Naive thymus-derived CD4-positive, alpha-beta T cell (primary cell): ENCODE measurements around the gene PTTG2. TPM values are rescaled to one million over a fixed set of nuclear protein-coding genes. Genes with fewer than 3 reads are reported as not detected.
A peak's percentile ranks its signal among the peaks of the same experiment; 100 is the strongest.

Experiments used
- ATAC-seq: fragments of 150-1000 bp; cut with Tn5 transposase; 2 replicates; pipeline ENCODE4 v1.10.0; 2021; ENCODE audit warnings: mild to moderate bottlenecking, moderate library complexity
- CTCF ChIA-PET: fragments of 350-600 bp; sonication (Branson Sonifier 250); formaldehyde crosslinking; loops from one replicate; lab custom pipeline; 2021; ENCODE audit warnings: antibody characterized with exemption; lab: Charles Lee
- POLR2A ChIA-PET: fragments of 350-600 bp; sonication (Branson Sonifier 250); formaldehyde crosslinking; loops from one replicate; lab custom pipeline; 2021; ENCODE audit warnings: antibody characterized with exemption, inconsistent platforms; lab: Charles Lee
- DNase-seq, 9 donors: peaks; one replicate each; pipeline versions ENCODE4 v3.0.0 to v3.0.0-alpha.2; 2020 to 2022; ENCODE audit warnings: mixed read lengths in 1 of 9
- H3K27ac ChIP-seq: one replicate; pipeline ENCODE4 v1.7.0; 2013; ENCODE audit warnings: mild to moderate bottlenecking, low read depth, low read length, moderate library complexity
- H3K27me3 ChIP-seq, 2 donors: one replicate each; pipeline ENCODE4 v1.7.0; 2013; ENCODE audit warnings: low read length in 2 of 2, mild to moderate bottlenecking in 2 of 2, moderate library complexity in 2 of 2; ENCODE audit not compliant: control insufficient read depth in 2 of 2, insufficient read depth in 2 of 2
- H3K36me3 ChIP-seq, 3 experiments: 1 replicate in 2 of 3; 2 replicates in 1 of 3; pipeline ENCODE4 v1.7.0; 2013; ENCODE audit warnings: low read length in 3 of 3, mild to moderate bottlenecking in 3 of 3, moderate library complexity in 1 of 3; ENCODE audit not compliant: insufficient read depth in 3 of 3, control insufficient read depth in 2 of 3
- H3K4me1 ChIP-seq, 2 donors: one replicate each; pipeline ENCODE4 v1.7.0; 2013; ENCODE audit warnings: low read length in 2 of 2, mild to moderate bottlenecking in 2 of 2, moderate library complexity in 1 of 2; ENCODE audit not compliant: control insufficient read depth in 2 of 2, insufficient read depth in 2 of 2
- H3K4me3 ChIP-seq: 2 replicates; pipeline ENCODE4 v1.7.0; 2013; ENCODE audit warnings: mild to moderate bottlenecking, low read length
- H3K9me3 ChIP-seq, 3 experiments: 1 replicate in 2 of 3; 2 replicates in 1 of 3; pipeline ENCODE4 v1.7.0; 2013; ENCODE audit warnings: low read length in 3 of 3; ENCODE audit not compliant: control insufficient read depth in 2 of 3
- H3K27ac Mint-ChIP-seq, 9 donors: one replicate each; pipeline ENCODE4 v1.8.0; 2020 to 2022; ENCODE audit warnings: mixed read lengths in 9 of 9, mild to moderate bottlenecking in 8 of 9, moderate library complexity in 5 of 9, inconsistent platforms in 2 of 9
- H3K27me3 Mint-ChIP-seq, 5 donors: one replicate each; pipeline ENCODE4 v1.8.0; 2021 to 2022; ENCODE audit warnings: mixed read lengths in 5 of 5, mild to moderate bottlenecking in 1 of 5
- H3K36me3 Mint-ChIP-seq, 5 donors: one replicate each; pipeline ENCODE4 v1.8.0; 2020 to 2022; ENCODE audit warnings: mixed read lengths in 5 of 5, mild to moderate bottlenecking in 3 of 5, inconsistent platforms in 1 of 5
- H3K4me1 Mint-ChIP-seq, 7 donors: one replicate each; pipeline ENCODE4 v1.8.0; 2020 to 2022; ENCODE audit warnings: mixed read lengths in 7 of 7, mild to moderate bottlenecking in 3 of 7, inconsistent platforms in 1 of 7
- H3K4me3 Mint-ChIP-seq, 10 donors: one replicate each; pipeline ENCODE4 v1.8.0; 2020 to 2022; ENCODE audit warnings: mild to moderate bottlenecking in 10 of 10, mixed read lengths in 10 of 10, moderate library complexity in 6 of 10, inconsistent platforms in 2 of 10
- H3K9me3 Mint-ChIP-seq, 11 donors: one replicate each; pipeline ENCODE4 v1.8.0; 2020 to 2022; ENCODE audit warnings: mixed read lengths in 11 of 11, mild to moderate bottlenecking in 4 of 11, inconsistent platforms in 1 of 11, moderate library complexity in 1 of 11
- intact Hi-C, 2 donors: fragments of 100-400 bp; cut with micrococcal nuclease; formaldehyde crosslinking; loops; one replicate each; pipeline ENCODE4 v1.15.1; 2023
- polyA plus RNA-seq, 2 donors: library from polyadenylated mRNA; unstranded; fragments of 300-500 nt; fragmentation: Illumina TruSeq; gene quantifications; one replicate each; pipeline ENCODE4 v1.2.3, GENCODE V29; 2021
- total RNA-seq, 6 experiments: library from RNA in 5 of 6; stranded (reverse) in 5 of 6; gene quantifications; 1 replicate in 5 of 6; 2 replicates in 1 of 6; pipeline ENCODE4 v1.2.3 and lab custom pipeline; 2021 to 2026

The PTTG2 gene
- total and polyA plus RNA-seq, 7 experiments from 2014 or later, result 0.56 to 2.5 (median 1.6) TPM

- ChIA-PET POLR2A (no interaction called here), CTCF (no interaction called here)
- Mint-ChIP-seq H3K27ac (peak overlapping the region in 1 of 9 donors; percentile 31), H3K27me3 (no peaks in the 10 kb centered on the region), H3K4me3 (no peak overlapping the region), H3K36me3 (peaks cover 0 to 4% (median 0%) of the 10 kb centered on the region in 5 donors), H3K9me3 (no peaks in the 10 kb centered on the region), H3K4me1 (peaks cover 30 to 70% (median 52%) of the 10 kb centered on the region in 7 donors)
- no peak for DNase-seq
- H3K36me3 ChIP-seq, result no peaks in the 10 kb centered on the region
- H3K4me3 ChIP-seq, result no peak overlapping the region
- peaks cover 5 to 14% of the 10 kb centered on the region in 2 donors for H3K4me1 ChIP-seq
- no peaks in the 10 kb centered on the region for H3K27me3 ChIP-seq
- no peak for ATAC-seq
- intact Hi-C loops, result loop anchor here in 1 of 2 donors (2.0 kb wide), 1 partner anchor 15 kb away; no protein-coding TSS in a partner anchor
- H3K9me3 ChIP-seq, result no peaks in the 10 kb centered on the region
- no peak overlapping the region for H3K27ac ChIP-seq
Observed at GRCh38 chr4:38001927-38002326, 41.7 kb downstream of the PTTG2 start.

- peaks cover 0 to 4% (median 0%) of the 10 kb centered on the region in 5 donors for H3K36me3 Mint-ChIP-seq
- H3K27me3 ChIP-seq, result no peaks in the 10 kb centered on the region
- ChIA-PET CTCF (no interaction called here), POLR2A (no interaction called here)
- no peaks in the 10 kb centered on the region for H3K36me3 ChIP-seq
- ATAC-seq (peak; percentile 15), DNase-seq (no peak)
- no peak overlapping the region for H3K4me3 Mint-ChIP-seq
- intact Hi-C loops, result loop anchor here in 1 of 2 donors (2.0 kb wide), 1 partner anchor 14 kb away; no protein-coding TSS in a partner anchor
- no peak overlapping the region for H3K4me3 ChIP-seq
- H3K27ac ChIP-seq, result no peak overlapping the region
- H3K9me3 Mint-ChIP-seq, result no peaks in the 10 kb centered on the region
- H3K27ac Mint-ChIP-seq, result peak overlapping the region in 1 of 9 donors; percentile 31
- H3K4me1 Mint-ChIP-seq, result peaks cover 27 to 68% (median 48%) of the 10 kb centered on the region in 7 donors
- no peaks in the 10 kb centered on the region for H3K9me3 ChIP-seq
- peaks cover 5 to 14% of the 10 kb centered on the region in 2 donors for H3K4me1 ChIP-seq
- no peaks in the 10 kb centered on the region for H3K27me3 Mint-ChIP-seq
Observed at GRCh38 chr4:38002451-38003071, 42.4 kb downstream of the PTTG2 start.

GRCh38 chr4:38003102-38003501 lies 42.9 kb downstream of the PTTG2 start:
- H3K4me1 ChIP-seq, result peaks cover 5 to 14% of the 10 kb centered on the region in 2 donors
- Mint-ChIP-seq H3K36me3 (peaks cover 0 to 4% (median 0%) of the 10 kb centered on the region in 5 donors), H3K4me1 (peaks cover 24 to 67% (median 43%) of the 10 kb centered on the region in 7 donors), H3K27me3 (no peaks in the 10 kb centered on the region), H3K4me3 (peak overlapping the region in 1 of 10 donors; percentile 0), H3K9me3 (no peaks in the 10 kb centered on the region), H3K27ac (no peak overlapping the region)
- H3K27ac ChIP-seq, result no peak overlapping the region
- no peaks in the 10 kb centered on the region for H3K9me3 ChIP-seq
- H3K27me3 ChIP-seq, result no peaks in the 10 kb centered on the region
- intact Hi-C loops, result loop anchor here in 1 of 2 donors (2.0 kb wide), 1 partner anchor 14 kb away; no protein-coding TSS in a partner anchor
- ATAC-seq (peak; percentile 69), DNase-seq (no peak)
- no peak overlapping the region for H3K4me3 ChIP-seq
- H3K36me3 ChIP-seq, result no peaks in the 10 kb centered on the region
- CTCF ChIA-PET, result no interaction called here
- POLR2A ChIA-PET, result no interaction called here

GRCh38 chr4:38003628-38004027 lies 43.4 kb downstream of the PTTG2 start:
- no peak overlapping the region for H3K27ac ChIP-seq
- intact Hi-C loops, result loop anchor here in 1 of 2 donors (2.0 kb wide), 1 partner anchor 13 kb away; no protein-coding TSS in a partner anchor
- DNase-seq (no peak), ATAC-seq (no peak)
- CTCF ChIA-PET, result interaction anchor here (0.6 kb wide), 1 partner anchor 37 kb away, joined by 3 read pairs; no protein-coding TSS in a partner anchor
- Mint-ChIP-seq H3K36me3 (peaks cover 0 to 4% (median 0%) of the 10 kb centered on the region in 5 donors), H3K4me1 (peaks cover 21 to 67% (median 40%) of the 10 kb centered on the region in 7 donors), H3K4me3 (no peak overlapping the region), H3K27me3 (peaks cover 0 to 2% (median 0%) of the 10 kb centered on the region in 5 donors), H3K9me3 (no peaks in the 10 kb centered on the region), H3K27ac (no peak overlapping the region)
- no peaks in the 10 kb centered on the region for H3K27me3 ChIP-seq
- no peaks in the 10 kb centered on the region for H3K9me3 ChIP-seq
- H3K4me3 ChIP-seq, result no peak overlapping the region
- peaks cover 5 to 14% of the 10 kb centered on the region in 2 donors for H3K4me1 ChIP-seq
- POLR2A ChIA-PET, result interaction anchor here (0.6 kb wide), 1 partner anchor 1654 kb away, joined by 5 read pairs; no protein-coding TSS in a partner anchor
- H3K36me3 ChIP-seq, result no peaks in the 10 kb centered on the region

GRCh38 chr4:38004062-38004461 lies 43.9 kb downstream of the PTTG2 start:
- H3K4me3 ChIP-seq, result no peak overlapping the region
- H3K9me3 ChIP-seq, result no peaks in the 10 kb centered on the region
- ATAC-seq (no peak), DNase-seq (no peak)
- Mint-ChIP-seq H3K27me3 (peaks cover 0 to 2% (median 0%) of the 10 kb centered on the region in 5 donors), H3K36me3 (peaks cover 0 to 4% (median 0%) of the 10 kb centered on the region in 5 donors), H3K4me1 (peaks cover 17 to 67% (median 36%) of the 10 kb centered on the region in 7 donors), H3K4me3 (no peak overlapping the region), H3K27ac (peak overlapping the region in 1 of 9 donors; percentile 17), H3K9me3 (no peaks in the 10 kb centered on the region)
- intact Hi-C loops, result no loop called here
- no peak overlapping the region for H3K27ac ChIP-seq
- peaks cover 2 to 14% of the 10 kb centered on the region in 2 donors for H3K4me1 ChIP-seq
- CTCF ChIA-PET, result interaction anchor here (0.6 kb wide), 1 partner anchor 36 kb away, joined by 3 read pairs; no protein-coding TSS in a partner anchor
- POLR2A ChIA-PET, result interaction anchor here (0.6 kb wide), 1 partner anchor 1654 kb away, joined by 5 read pairs; no protein-coding TSS in a partner anchor
- H3K27me3 ChIP-seq, result no peaks in the 10 kb centered on the region
- H3K36me3 ChIP-seq, result no peaks in the 10 kb centered on the region

- Mint-ChIP-seq H3K27me3 (peaks cover 0 to 2% (median 0%) of the 10 kb centered on the region in 5 donors), H3K9me3 (no peaks in the 10 kb centered on the region), H3K4me3 (no peak overlapping the region), H3K27ac (peak overlapping the region in 2 of 9 donors; percentile 7 to 11), H3K4me1 (peaks cover 8 to 62% (median 32%) of the 10 kb centered on the region in 7 donors), H3K36me3 (no peaks in the 10 kb centered on the region)
- Histone ChIP-seq H3K27me3 (no peaks in the 10 kb centered on the region), H3K4me3 (no peak overlapping the region), H3K36me3 (no peaks in the 10 kb centered on the region), H3K4me1 (peaks cover 0 to 14% of the 10 kb centered on the region in 2 donors), H3K27ac (no peak overlapping the region), H3K9me3 (no peaks in the 10 kb centered on the region)
- intact Hi-C loops, result no loop called here
- ChIA-PET CTCF (interaction anchor here (0.6 kb wide), 1 partner anchor 584 kb away, joined by 3 read pairs; no protein-coding TSS in a partner anchor), POLR2A (no interaction called here)
- DNase-seq (no peak), ATAC-seq (no peak)
Observed at GRCh38 chr4:38004887-38005286, 44.7 kb downstream of the PTTG2 start.
